ENCODE measurements around the gene GRXCR1. TPM values are rescaled to one million over a fixed set of nuclear protein-coding genes. Genes with fewer than 3 reads are reported as not detected.

The GRXCR1 gene
- total RNA-seq, 4 donors from 2014 or later: not detected

- TF ChIP-seq EP300 (IDR thresholded peaks at IDR 0.05): no peak
- no peak for TF ChIP-seq POLR2A (IDR thresholded peaks at IDR 0.05; ENCODE audit: low read depth)
- TF ChIP-seq POLR2AphosphoS5 (IDR thresholded peaks at IDR 0.05): no peak
- TF ChIP-seq CTCF (IDR thresholded peaks at IDR 0.05): peak; percentile 53 to 79 (median 79)
- H3K27me3 ChIP-seq: no peaks in the 10 kb centered on the region
- H3K36me3 ChIP-seq: no peaks in the 10 kb centered on the region
- no peak overlapping the region for H3K27ac ChIP-seq (replicated peaks in 1 of 4)
- DNase-seq (ENCODE audit: extremely low spot score): no peak
- H3K4me1 ChIP-seq: no peaks in the 10 kb centered on the region
- H3K4me3 ChIP-seq: no peak overlapping the region
- intact Hi-C loops (cut with DNase I): loop anchor here (2.0 to 10.0 kb wide), 2 partner anchors 295 to 581 kb away; no protein-coding TSS in a partner anchor
- 15% methylated on average over 3 of the region's 3 CpGs for WGBS
- H3K9me3 ChIP-seq: no peaks in the 10 kb centered on the region
Measured at GRCh38 chr4:42865572-42866189, 26.8 kb upstream of the GRXCR1 start.

GRCh38 chr4:42871261-42871660 lies 21.3 kb upstream of the GRXCR1 start:
- Histone ChIP-seq H3K27ac (replicated peaks in 1 of 4) (no peak overlapping the region), H3K36me3 (no peaks in the 10 kb centered on the region), H3K4me1 (peaks cover 0 to 6% (median 2%) of the 10 kb centered on the region in 4 donors), H3K27me3 (no peaks in the 10 kb centered on the region), H3K9me3 (no peaks in the 10 kb centered on the region), H3K4me3 (no peak overlapping the region)
- TF ChIP-seq CTCF (IDR thresholded peaks at IDR 0.05) (no peak), POLR2A (IDR thresholded peaks at IDR 0.05; ENCODE audit: low read depth) (no peak), POLR2AphosphoS5 (IDR thresholded peaks at IDR 0.05) (no peak), EP300 (IDR thresholded peaks at IDR 0.05) (no peak)
- DNase-seq (ENCODE audit: extremely low spot score): no peak
- intact Hi-C loops (cut with DNase I): no loop called here
- whole genome bisulfite sequencing: 66% methylated on average over 5 of the region's 5 CpGs

GRCh38 chr4:42871671-42872290 lies 20.7 kb upstream of the GRXCR1 start:
- Histone ChIP-seq H3K4me1 (peaks cover 0 to 6% (median 2%) of the 10 kb centered on the region in 4 donors), H3K36me3 (no peaks in the 10 kb centered on the region), H3K27ac (replicated peaks in 1 of 4) (no peak overlapping the region), H3K27me3 (peaks cover 0 to under 1% (median 0%) of the 10 kb centered on the region in 4 donors), H3K9me3 (no peaks in the 10 kb centered on the region), H3K4me3 (no peak overlapping the region)
- 18% methylated on average over 2 of the region's 2 CpGs for WGBS
- TF ChIP-seq POLR2AphosphoS5 (IDR thresholded peaks at IDR 0.05) (no peak), POLR2A (IDR thresholded peaks at IDR 0.05; ENCODE audit: low read depth) (no peak), EP300 (IDR thresholded peaks at IDR 0.05) (no peak), CTCF (IDR thresholded peaks at IDR 0.05) (no peak)
- DNase-seq (ENCODE audit: extremely low spot score): no peak
- intact Hi-C loops (cut with DNase I): no loop called here

GRCh38 chr4:42878863-42879262 lies 13.7 kb upstream of the GRXCR1 start:
- Histone ChIP-seq H3K4me1 (no peaks in the 10 kb centered on the region), H3K9me3 (no peaks in the 10 kb centered on the region), H3K4me3 (no peak overlapping the region), H3K27me3 (peaks cover 0 to 4% (median 0%) of the 10 kb centered on the region in 4 donors), H3K27ac (replicated peaks in 1 of 4) (no peak overlapping the region), H3K36me3 (no peaks in the 10 kb centered on the region)
- DNase-seq (ENCODE audit: extremely low spot score): no peak
- intact Hi-C loops (cut with DNase I): no loop called here
- TF ChIP-seq POLR2A (IDR thresholded peaks at IDR 0.05; ENCODE audit: low read depth): no peak
- no peak for TF ChIP-seq CTCF (IDR thresholded peaks at IDR 0.05)
- no peak for TF ChIP-seq POLR2AphosphoS5 (IDR thresholded peaks at IDR 0.05)
- TF ChIP-seq EP300 (IDR thresholded peaks at IDR 0.05): no peak
- WGBS: 63% methylated on average over 3 of the region's 3 CpGs
